ENCODE results near the gene ADRA2B.

ADRA2B gene

GRCh38 chr2:96089356-96090195 lies 26.8 kb downstream of the ADRA2B start:
- Histone ChIP-seq H4K20me1 (ENCODE audit: insufficient read depth, low read length, poor library complexity, severe bottlenecking) (no peaks in the 10 kb centered on the region), H2AFZ (ENCODE audit: low read length) (no peak overlapping the region), H3K9me3 (ENCODE audit: insufficient read depth, low read depth, low read length) (no peaks in the 10 kb centered on the region), H3K27me3 (ENCODE audit: insufficient read depth, low read length, poor library complexity, severe bottlenecking) (no peaks in the 10 kb centered on the region), H3K4me3 (ENCODE audit: low read length, poor library complexity, severe bottlenecking) (no peak overlapping the region), H3K9ac (ENCODE audit: low read depth, low read length, poor library complexity, severe bottlenecking) (no peak overlapping the region), H3K36me3 (ENCODE audit: insufficient read depth, low read length) (no peaks in the 10 kb centered on the region), H3K79me2 (ENCODE audit: insufficient read depth, low read length) (no peaks in the 10 kb centered on the region), H3F3A (ENCODE audit: low read depth) (no peaks in the 10 kb centered on the region), H3K4me1 (ENCODE audit: insufficient read depth, low read length, poor library complexity, severe bottlenecking) (no peaks in the 10 kb centered on the region), H3K9me2 (replicated peaks; ENCODE audit: low read depth, low read length) (no peaks in the 10 kb centered on the region), H3K4me2 (ENCODE audit: low read depth, low read length, poor library complexity, severe bottlenecking) (no peak overlapping the region)
- no peak for TF ChIP-seq CTCF (conservative IDR thresholded peaks at IDR 0.05; ENCODE audit: low read length)
- no peak for TF ChIP-seq EZH2phosphoT487 (IDR thresholded peaks at IDR 0.05; ENCODE audit: borderline replicate concordance)

DNA sequence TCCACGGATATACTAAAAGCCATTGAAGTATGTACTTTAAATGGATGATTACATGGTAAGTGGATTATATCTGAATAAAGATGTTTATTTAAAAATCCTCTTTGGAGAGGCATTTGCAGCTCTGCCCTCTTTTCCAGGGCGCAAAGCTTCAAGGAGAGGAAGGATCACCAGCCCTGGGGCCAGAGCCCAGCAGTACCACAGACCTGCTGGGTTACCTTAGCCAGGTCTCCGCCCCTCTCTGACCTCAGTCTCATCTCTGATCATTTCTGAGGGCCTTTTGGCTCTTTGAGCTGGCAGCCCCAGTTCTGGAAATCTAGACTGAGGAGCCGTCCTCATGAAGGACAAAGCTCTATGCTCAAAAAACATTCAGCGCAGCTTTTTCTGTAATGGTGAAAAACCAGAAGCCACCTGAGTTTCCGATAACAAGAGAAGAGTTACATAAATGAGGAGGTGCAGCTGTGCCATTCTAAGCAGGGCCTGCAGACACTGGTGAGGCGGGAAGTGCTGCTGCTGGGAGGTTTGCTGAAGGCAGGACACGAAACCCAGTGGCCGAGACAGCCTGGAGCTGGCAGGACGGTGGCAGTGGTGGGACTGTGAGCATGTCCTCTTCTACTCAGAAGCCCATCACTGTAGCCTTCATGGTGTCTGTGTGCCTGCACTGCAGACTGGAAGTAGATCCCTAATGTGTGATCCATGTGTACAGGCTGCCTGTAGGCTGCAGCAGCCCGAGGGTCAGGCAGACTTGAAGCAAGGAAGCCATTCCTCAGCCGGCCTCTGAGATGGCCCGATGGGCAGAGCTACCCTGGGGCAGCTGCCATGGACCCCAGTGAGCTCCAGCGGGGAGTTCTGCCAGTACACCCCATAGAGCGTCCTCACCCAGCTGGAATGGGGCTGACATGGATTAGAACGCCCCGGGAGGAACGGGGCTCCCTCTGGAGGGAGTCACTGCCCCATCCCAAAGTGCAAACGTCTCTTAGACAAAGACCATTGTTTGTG lies 27.7 kb downstream of the ADRA2B start:
- Histone ChIP-seq H3K4me3 (ENCODE audit: low read length, poor library complexity, severe bottlenecking) (no peak overlapping the region), H3K9me3 (ENCODE audit: insufficient read depth, low read depth, low read length) (no peaks in the 10 kb centered on the region), H3K4me2 (ENCODE audit: low read depth, low read length, poor library complexity, severe bottlenecking) (no peak overlapping the region), H2AFZ (ENCODE audit: low read length) (no peak overlapping the region), H3K9me2 (replicated peaks; ENCODE audit: low read depth, low read length) (no peaks in the 10 kb centered on the region), H3K27me3 (ENCODE audit: insufficient read depth, low read length, poor library complexity, severe bottlenecking) (no peaks in the 10 kb centered on the region), H3F3A (ENCODE audit: low read depth) (no peaks in the 10 kb centered on the region), H3K36me3 (ENCODE audit: insufficient read depth, low read length) (no peaks in the 10 kb centered on the region), H3K79me2 (ENCODE audit: insufficient read depth, low read length) (no peaks in the 10 kb centered on the region), H3K9ac (ENCODE audit: low read depth, low read length, poor library complexity, severe bottlenecking) (no peak overlapping the region), H4K20me1 (ENCODE audit: insufficient read depth, low read length, poor library complexity, severe bottlenecking) (no peaks in the 10 kb centered on the region), H3K4me1 (ENCODE audit: insufficient read depth, low read length, poor library complexity, severe bottlenecking) (no peaks in the 10 kb centered on the region)
- TF ChIP-seq EZH2phosphoT487 (IDR thresholded peaks at IDR 0.05; ENCODE audit: borderline replicate concordance) = no peak
- TF ChIP-seq CTCF (conservative IDR thresholded peaks at IDR 0.05; ENCODE audit: low read length) = no peak

- Histone ChIP-seq H3K27me3 (ENCODE audit: insufficient read depth, low read length, poor library complexity, severe bottlenecking) (no peaks in the 10 kb centered on the region), H3F3A (ENCODE audit: low read depth) (no peaks in the 10 kb centered on the region), H3K4me2 (ENCODE audit: low read depth, low read length, poor library complexity, severe bottlenecking) (no peak overlapping the region), H3K9ac (ENCODE audit: low read depth, low read length, poor library complexity, severe bottlenecking) (no peak overlapping the region), H3K4me3 (ENCODE audit: low read length, poor library complexity, severe bottlenecking) (no peak overlapping the region), H3K4me1 (ENCODE audit: insufficient read depth, low read length, poor library complexity, severe bottlenecking) (no peaks in the 10 kb centered on the region), H3K79me2 (ENCODE audit: insufficient read depth, low read length) (no peaks in the 10 kb centered on the region), H3K9me2 (replicated peaks; ENCODE audit: low read depth, low read length) (no peaks in the 10 kb centered on the region), H4K20me1 (ENCODE audit: insufficient read depth, low read length, poor library complexity, severe bottlenecking) (no peaks in the 10 kb centered on the region), H2AFZ (ENCODE audit: low read length) (no peak overlapping the region), H3K9me3 (ENCODE audit: insufficient read depth, low read depth, low read length) (no peaks in the 10 kb centered on the region), H3K36me3 (ENCODE audit: insufficient read depth, low read length) (no peaks in the 10 kb centered on the region)
- TF ChIP-seq CTCF (conservative IDR thresholded peaks at IDR 0.05; ENCODE audit: low read length) (no peak), EZH2phosphoT487 (IDR thresholded peaks at IDR 0.05; ENCODE audit: borderline replicate concordance) (no peak)
Observed at GRCh38 chr2:96087130-96087529, 29.2 kb downstream of the ADRA2B start.
